Karpas-422 (cell line): ENCODE results near the gene SPAG7. TPM values are rescaled to one million over a fixed set of nuclear protein-coding genes. Genes with fewer than 3 reads are reported as not detected.
A peak's percentile ranks its signal among the peaks of the same experiment; 100 is the strongest.

Experiments
- DNase-seq: peaks from one replicate; pipeline ENCODE4 v3.0.0-alpha.2; 2015
- H2AFZ ChIP-seq: fragments of 200-600 bp; sonication (generic); 2 replicates; pipeline ENCODE4 v1.6.1; 2014; ENCODE audit warnings: antibody characterized with exemption, low read length, mixed read lengths
- H3K27ac ChIP-seq: fragments of 200-600 bp; sonication (generic); 2 replicates; pipeline ENCODE4 v1.5.1; 2014; ENCODE audit warnings: mild to moderate bottlenecking, low read length, moderate library complexity
- H3K27me3 ChIP-seq: fragments of 200-600 bp; sonication (generic); 2 replicates; pipeline ENCODE4 v1.6.1; 2014; ENCODE audit warnings: low read length, mixed read lengths
- H3K36me3 ChIP-seq: fragments of 200-600 bp; sonication (generic); 2 replicates; pipeline ENCODE4 v1.6.1; 2014; ENCODE audit warnings: low read length, mixed read lengths; ENCODE audit not compliant: insufficient read depth
- H3K4me1 ChIP-seq: fragments of 200-600 bp; sonication (generic); 2 replicates; pipeline ENCODE4 v1.6.1; 2014; ENCODE audit warnings: mild to moderate bottlenecking, low read length, mixed read lengths
- H3K4me2 ChIP-seq: fragments of 200-600 bp; sonication (generic); 2 replicates; pipeline ENCODE4 v1.6.1; 2014; ENCODE audit warnings: low read length, low read depth, mild to moderate bottlenecking; ENCODE audit not compliant: poor library complexity, severe bottlenecking
- H3K4me3 ChIP-seq: fragments of 200-600 bp; sonication (generic); 2 replicates; pipeline ENCODE4 v1.5.1; 2014; ENCODE audit warnings: mild to moderate bottlenecking, antibody characterized with exemption, low read length, mixed read lengths
- H3K79me2 ChIP-seq: fragments of 200-600 bp; sonication (generic); 2 replicates; pipeline ENCODE4 v1.6.1; 2014; ENCODE audit warnings: mild to moderate bottlenecking, low read length, mixed read lengths
- H3K9ac ChIP-seq: fragments of 200-600 bp; sonication (generic); 2 replicates; pipeline ENCODE4 v1.6.0; 2014; ENCODE audit warnings: low read length
- H3K9me2 ChIP-seq: fragments of 200-600 bp; sonication (generic), shearing (Covaris generic); replicated peaks from 2 replicates; pipeline ENCODE4 v1.6.0; 2014; ENCODE audit warnings: mild to moderate bottlenecking, low read length, moderate library complexity; ENCODE audit not compliant: insufficient read depth
- H3K9me3 ChIP-seq: fragments of 300-700, 200-600 bp; sonication (generic); 2 replicates; pipeline ENCODE4 v1.6.1; 2014; ENCODE audit warnings: low read length, mixed read lengths
- H4K20me1 ChIP-seq: fragments of 200-600 bp; sonication (generic); 2 replicates; pipeline ENCODE4 v1.6.1; 2014; ENCODE audit warnings: mild to moderate bottlenecking, antibody characterized with exemption, low read length, low read depth; ENCODE audit not compliant: insufficient read depth
- total RNA-seq: library from RNA; depleted of rRNA; stranded (reverse); fragments of >200 nt; shearing (Covaris generic); gene quantifications from 2 replicates; pipeline ENCODE4 v1.2.3, GENCODE V29; 2014; ENCODE audit warnings: low replicate concordance

The SPAG7 gene
- total RNA-seq, 1 experiment from 2014 or later, result 24.6 TPM

GRCh38 chr17:4950075-4950745, 17.4 kb downstream of the SPAG7 start:
- peak overlapping the region; percentile 99 for H3K4me3 ChIP-seq
- H2AFZ ChIP-seq, result no peak overlapping the region
- H3K9ac ChIP-seq, result peak overlapping the region; percentile 94
- H3K27ac ChIP-seq, result peak overlapping the region; percentile 98
- peaks cover 45% of the 10 kb centered on the region for H3K4me1 ChIP-seq
- peak overlapping the region; percentile 98 for H3K4me2 ChIP-seq
- H4K20me1 ChIP-seq, result peaks cover 28% of the 10 kb centered on the region
- H3K36me3 ChIP-seq, result peaks cover 21% of the 10 kb centered on the region
- no peaks in the 10 kb centered on the region for H3K9me3 ChIP-seq
- peak; percentile 81 for DNase-seq
- no peaks in the 10 kb centered on the region for H3K9me2 ChIP-seq
- H3K79me2 ChIP-seq, result peaks cover 38% of the 10 kb centered on the region
- H3K27me3 ChIP-seq, result no peaks in the 10 kb centered on the region

GRCh38 chr17:4949321-4950074, 18.1 kb downstream of the SPAG7 start:
- H3K9ac ChIP-seq, result peak overlapping the region; percentile 94
- 0 out of 2 replicates have a peak overlapping the region, but pooled peaks have one; percentile 57 for H2AFZ ChIP-seq
- peak overlapping the region; percentile 99 for H3K4me3 ChIP-seq
- peaks cover 33% of the 10 kb centered on the region for H4K20me1 ChIP-seq
- peaks cover 52% of the 10 kb centered on the region for H3K4me1 ChIP-seq
- peaks cover 38% of the 10 kb centered on the region for H3K79me2 ChIP-seq
- peak overlapping the region; percentile 98 for H3K4me2 ChIP-seq
- no peaks in the 10 kb centered on the region for H3K9me2 ChIP-seq
- no peaks in the 10 kb centered on the region for H3K27me3 ChIP-seq
- H3K27ac ChIP-seq, result peak overlapping the region; percentile 98
- peak; percentile 91 for DNase-seq
- H3K9me3 ChIP-seq, result no peaks in the 10 kb centered on the region
- peaks cover 21% of the 10 kb centered on the region for H3K36me3 ChIP-seq

- DNase-seq, result peak; percentile 96
- no peaks in the 10 kb centered on the region for H3K27me3 ChIP-seq
- no peaks in the 10 kb centered on the region for H3K9me3 ChIP-seq
- peak overlapping the region; percentile 98 for H3K27ac ChIP-seq
- H3K36me3 ChIP-seq, result peaks cover 21% of the 10 kb centered on the region
- H3K4me2 ChIP-seq, result peak overlapping the region; percentile 98
- H3K4me3 ChIP-seq, result peak overlapping the region; percentile 99
- H3K4me1 ChIP-seq, result peaks cover 58% of the 10 kb centered on the region
- no peaks in the 10 kb centered on the region for H3K9me2 ChIP-seq
- H4K20me1 ChIP-seq, result peaks cover 35% of the 10 kb centered on the region
- H2AFZ ChIP-seq, result no peak overlapping the region
- H3K9ac ChIP-seq, result peak overlapping the region; percentile 94
- H3K79me2 ChIP-seq, result peaks cover 38% of the 10 kb centered on the region
Measured at GRCh38 chr17:4948931-4949320, 18.7 kb downstream of the SPAG7 start.

- peak; percentile 98 for DNase-seq
- Histone ChIP-seq H4K20me1 (peaks cover 35% of the 10 kb centered on the region), H3K79me2 (peaks cover 38% of the 10 kb centered on the region), H3K4me2 (peak within 1 kb of the TSS; percentile 98), H3K9me3 (no peaks in the 10 kb centered on the region), H2AFZ (no peak within 1 kb of the TSS), H3K27ac (peak within 1 kb of the TSS; percentile 98), H3K36me3 (peaks cover 24% of the 10 kb centered on the region), H3K9me2 (no peaks in the 10 kb centered on the region), H3K9ac (peak within 1 kb of the TSS; percentile 100), H3K4me1 (peaks cover 63% of the 10 kb centered on the region), H3K4me3 (peak within 1 kb of the TSS; percentile 99), H3K27me3 (no peaks in the 10 kb centered on the region)
Measured at GRCh38 chr17:4948166-4948930, 19.3 kb downstream of the SPAG7 start, which contains the start of gene PFN1. Gene PFN1, minus strand, starts transcription at chr17:4948530. Its CDS starts 136 bp downstream, at chr17:4948394.

- peaks cover 35% of the 10 kb centered on the region for H4K20me1 ChIP-seq
- H3K9me3 ChIP-seq, result no peaks in the 10 kb centered on the region
- H3K27ac ChIP-seq, result peak overlapping the region; percentile 98
- peak; percentile 84 for DNase-seq
- peaks cover 43% of the 10 kb centered on the region for H3K79me2 ChIP-seq
- peak overlapping the region; percentile 100 for H3K9ac ChIP-seq
- H3K4me3 ChIP-seq, result peak overlapping the region; percentile 99
- H3K4me1 ChIP-seq, result peaks cover 71% of the 10 kb centered on the region
- no peaks in the 10 kb centered on the region for H3K27me3 ChIP-seq
- no peaks in the 10 kb centered on the region for H3K9me2 ChIP-seq
- H3K36me3 ChIP-seq, result peaks cover 31% of the 10 kb centered on the region
- no peak overlapping the region for H2AFZ ChIP-seq
- peak overlapping the region; percentile 98 for H3K4me2 ChIP-seq
Measured at GRCh38 chr17:4947411-4948165, 20.0 kb downstream of the SPAG7 start.

- Histone ChIP-seq H2AFZ (no peak overlapping the region), H3K9ac (peak overlapping the region; percentile 100), H3K4me3 (peak overlapping the region; percentile 99), H3K4me2 (peak overlapping the region; percentile 98), H3K79me2 (peaks cover 49% of the 10 kb centered on the region), H4K20me1 (peaks cover 35% of the 10 kb centered on the region), H3K9me2 (no peaks in the 10 kb centered on the region), H3K4me1 (peaks cover 77% of the 10 kb centered on the region), H3K36me3 (peaks cover 35% of the 10 kb centered on the region), H3K9me3 (no peaks in the 10 kb centered on the region), H3K27me3 (no peaks in the 10 kb centered on the region), H3K27ac (peak overlapping the region; percentile 98)
- no peak for DNase-seq
Measured at GRCh38 chr17:4947010-4947410, 20.6 kb downstream of the SPAG7 start.

- H3K79me2 ChIP-seq, result peaks cover 55% of the 10 kb centered on the region
- H3K4me2 ChIP-seq, result peak overlapping the region; percentile 98
- no peaks in the 10 kb centered on the region for H3K9me2 ChIP-seq
- H3K4me3 ChIP-seq, result peak overlapping the region; percentile 99
- H3K4me1 ChIP-seq, result peaks cover 78% of the 10 kb centered on the region
- peak overlapping the region; percentile 98 for H3K27ac ChIP-seq
- H3K27me3 ChIP-seq, result no peaks in the 10 kb centered on the region
- H3K9ac ChIP-seq, result peak overlapping the region; percentile 100
- peaks cover 35% of the 10 kb centered on the region for H3K36me3 ChIP-seq
- no peak for DNase-seq
- H2AFZ ChIP-seq, result no peak overlapping the region
- peaks cover 35% of the 10 kb centered on the region for H4K20me1 ChIP-seq
- H3K9me3 ChIP-seq, result no peaks in the 10 kb centered on the region
Measured at GRCh38 chr17:4946312-4946976, 21.2 kb downstream of the SPAG7 start.
